Measurements from ENCODE around the gene MPPED2.

MPPED2 gene

DNA sequence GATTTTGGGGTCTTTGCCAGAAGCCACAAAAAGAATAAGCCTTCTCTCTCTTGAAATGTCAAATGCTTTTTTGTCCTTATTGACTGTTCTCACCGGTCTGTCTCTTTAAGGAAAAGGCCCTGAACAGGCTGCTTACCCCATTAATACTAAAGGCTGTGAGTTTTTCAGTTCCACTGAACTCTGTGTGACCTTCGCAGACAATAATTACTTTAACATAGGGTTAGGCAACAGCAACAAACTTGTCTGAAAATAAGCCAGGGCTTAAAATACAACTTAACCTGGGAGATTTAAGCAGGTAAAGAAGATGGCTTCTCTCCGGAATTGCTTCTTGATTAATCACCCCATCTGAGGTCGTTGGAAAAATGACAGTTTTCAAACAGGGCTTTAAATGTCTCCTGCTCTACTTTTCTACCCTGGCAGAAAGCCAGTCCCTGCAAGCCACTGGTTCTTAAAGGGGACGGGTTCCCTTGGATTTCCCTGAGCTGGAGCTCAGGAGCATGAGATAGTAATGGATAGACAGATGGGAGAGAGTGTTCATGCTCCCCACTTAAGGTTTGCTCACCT lies 193.8 kb downstream of the MPPED2 start:
- peak overlapping the region in 4 of 5 donors; percentile 28 to 48 (median 38) for H3K4me3 ChIP-seq (ENCODE audit: low read depth in 1 of 5, low read length in 5 of 5)
- peak overlapping the region in 2 of 5 donors; percentile 12 to 22 for H3K9ac ChIP-seq (ENCODE audit: low read length in 5 of 5)

GRCh38 chr11:30388957-30389356 lies 197.2 kb downstream of the MPPED2 start:
- Histone ChIP-seq H3K27me3 (ENCODE audit: control insufficient read depth in 5 of 5, insufficient read depth in 4 of 5, low read length in 5 of 5) (no peaks in the 10 kb centered on the region), H3K27ac (ENCODE audit: low read depth, low read length) (no peak overlapping the region), H3K36me3 (ENCODE audit: control insufficient read depth in 5 of 5, insufficient read depth in 5 of 5, low read length in 5 of 5) (no peaks in the 10 kb centered on the region), H3K4me3 (ENCODE audit: low read depth in 1 of 5, low read length in 5 of 5) (no peak overlapping the region), H3K4me1 (ENCODE audit: control insufficient read depth in 5 of 5, insufficient read depth in 5 of 5, low read length in 5 of 5) (peaks cover 5 to 13% (median 10%) of the 10 kb centered on the region in 5 donors), H3K9me3 (ENCODE audit: control insufficient read depth in 5 of 5, low read length in 5 of 5) (peaks cover 0 to 2% (median 0%) of the 10 kb centered on the region in 5 donors), H3K9ac (ENCODE audit: low read length in 5 of 5) (no peak overlapping the region)

More for the DNA sequence above, 193.8 kb downstream of the MPPED2 start:
- H3K36me3 ChIP-seq (ENCODE audit: control insufficient read depth in 5 of 5, insufficient read depth in 5 of 5, low read length in 5 of 5) = no peaks in the 10 kb centered on the region
- no peak overlapping the region for H3K27ac ChIP-seq (ENCODE audit: low read depth, low read length)
- peaks cover 0 to 3% (median 0%) of the 10 kb centered on the region in 5 donors for H3K9me3 ChIP-seq (ENCODE audit: control insufficient read depth in 5 of 5, low read length in 5 of 5)
- peaks cover 5 to 13% (median 10%) of the 10 kb centered on the region in 5 donors for H3K4me1 ChIP-seq (ENCODE audit: control insufficient read depth in 5 of 5, insufficient read depth in 5 of 5, low read length in 5 of 5)
- H3K27me3 ChIP-seq (ENCODE audit: control insufficient read depth in 5 of 5, insufficient read depth in 4 of 5, low read length in 5 of 5) = no peaks in the 10 kb centered on the region

DNA sequence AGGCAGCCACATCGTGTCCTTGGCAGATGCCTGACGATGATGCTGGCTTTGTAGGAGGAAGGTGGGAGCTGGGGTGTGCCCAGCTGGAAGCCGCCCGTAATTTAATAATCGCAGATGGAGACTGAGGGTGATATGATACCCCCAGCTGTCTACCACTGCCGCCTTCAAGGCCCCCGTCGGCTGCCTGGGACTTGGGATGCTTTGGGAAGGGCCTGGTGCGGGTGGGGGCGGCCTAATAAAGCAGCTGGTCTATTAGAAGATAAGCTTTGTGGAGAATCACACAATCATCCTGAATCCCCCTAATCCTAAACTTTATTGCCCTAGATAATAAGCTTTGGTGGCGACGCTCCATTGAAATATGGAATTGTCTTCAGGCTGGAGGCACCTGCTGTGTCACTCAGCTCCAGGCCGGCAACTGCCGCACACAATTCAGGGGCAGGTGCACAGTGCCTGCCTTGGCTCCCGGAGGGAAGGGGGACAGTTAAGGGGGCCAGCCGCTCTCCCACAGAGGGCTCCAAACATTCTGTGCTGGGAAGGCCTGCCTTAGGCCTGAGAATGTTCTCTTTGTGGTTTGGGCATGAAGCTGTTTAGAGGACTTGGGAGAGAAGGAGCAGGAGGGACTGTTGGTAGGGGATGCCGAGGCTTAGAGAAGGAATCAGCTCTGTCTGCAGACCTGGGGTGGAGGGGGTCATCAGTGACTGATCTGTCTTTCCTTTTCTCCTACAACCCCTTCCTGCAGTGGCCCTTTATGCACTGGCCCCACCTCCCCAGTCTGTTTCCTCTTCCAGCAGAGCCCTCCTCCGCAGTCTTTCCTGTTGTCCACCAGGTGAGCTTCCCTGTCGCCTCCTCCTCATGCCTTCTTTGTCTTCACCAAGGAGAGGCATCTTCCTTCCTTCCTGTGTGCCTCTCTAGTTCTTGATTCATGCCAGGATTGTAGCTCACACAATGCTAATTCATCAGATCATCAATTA lies 198.0 kb downstream of the MPPED2 start:
- Histone ChIP-seq H3K9me3 (ENCODE audit: control insufficient read depth in 5 of 5, low read length in 5 of 5) (no peaks in the 10 kb centered on the region), H3K27ac (ENCODE audit: low read depth, low read length) (no peak overlapping the region), H3K36me3 (ENCODE audit: control insufficient read depth in 5 of 5, insufficient read depth in 5 of 5, low read length in 5 of 5) (no peaks in the 10 kb centered on the region), H3K4me1 (ENCODE audit: control insufficient read depth in 5 of 5, insufficient read depth in 5 of 5, low read length in 5 of 5) (peaks cover 5 to 13% (median 10%) of the 10 kb centered on the region in 5 donors), H3K9ac (ENCODE audit: low read length in 5 of 5) (no peak overlapping the region), H3K27me3 (ENCODE audit: control insufficient read depth in 5 of 5, insufficient read depth in 4 of 5, low read length in 5 of 5) (no peaks in the 10 kb centered on the region), H3K4me3 (ENCODE audit: low read depth in 1 of 5, low read length in 5 of 5) (no peak overlapping the region)

GRCh38 chr11:30381879-30382278 lies 204.3 kb downstream of the MPPED2 start:
- Histone ChIP-seq H3K4me1 (ENCODE audit: control insufficient read depth in 5 of 5, insufficient read depth in 5 of 5, low read length in 5 of 5) (no peaks in the 10 kb centered on the region), H3K27ac (ENCODE audit: low read depth, low read length) (no peak overlapping the region), H3K9me3 (ENCODE audit: control insufficient read depth in 5 of 5, low read length in 5 of 5) (no peaks in the 10 kb centered on the region), H3K27me3 (ENCODE audit: control insufficient read depth in 5 of 5, insufficient read depth in 4 of 5, low read length in 5 of 5) (no peaks in the 10 kb centered on the region), H3K36me3 (ENCODE audit: control insufficient read depth in 5 of 5, insufficient read depth in 5 of 5, low read length in 5 of 5) (no peaks in the 10 kb centered on the region), H3K9ac (ENCODE audit: low read length in 5 of 5) (no peak overlapping the region), H3K4me3 (ENCODE audit: low read depth in 1 of 5, low read length in 5 of 5) (no peak overlapping the region)

- H3K4me1 ChIP-seq (ENCODE audit: control insufficient read depth in 5 of 5, insufficient read depth in 5 of 5, low read length in 5 of 5) = no peaks in the 10 kb centered on the region
- H3K27ac ChIP-seq (ENCODE audit: low read depth, low read length) = no peak overlapping the region
- H3K9ac ChIP-seq (ENCODE audit: low read length in 5 of 5) = no peak overlapping the region
- no peaks in the 10 kb centered on the region for H3K36me3 ChIP-seq (ENCODE audit: control insufficient read depth in 5 of 5, insufficient read depth in 5 of 5, low read length in 5 of 5)
- no peaks in the 10 kb centered on the region for H3K27me3 ChIP-seq (ENCODE audit: control insufficient read depth in 5 of 5, insufficient read depth in 4 of 5, low read length in 5 of 5)
- H3K4me3 ChIP-seq (ENCODE audit: low read depth in 1 of 5, low read length in 5 of 5) = no peak overlapping the region
- H3K9me3 ChIP-seq (ENCODE audit: control insufficient read depth in 5 of 5, low read length in 5 of 5) = no peaks in the 10 kb centered on the region
Observed at GRCh38 chr11:30380846-30381245, 205.3 kb downstream of the MPPED2 start.

GRCh38 chr11:30377347-30377746 lies 208.8 kb downstream of the MPPED2 start:
- H3K9me3 ChIP-seq (ENCODE audit: control insufficient read depth in 5 of 5, low read length in 5 of 5) = no peaks in the 10 kb centered on the region
- H3K36me3 ChIP-seq (ENCODE audit: control insufficient read depth in 5 of 5, insufficient read depth in 5 of 5, low read length in 5 of 5) = no peaks in the 10 kb centered on the region
- no peaks in the 10 kb centered on the region for H3K27me3 ChIP-seq (ENCODE audit: control insufficient read depth in 5 of 5, insufficient read depth in 4 of 5, low read length in 5 of 5)
- peaks cover 0 to 3% (median 0%) of the 10 kb centered on the region in 5 donors for H3K4me1 ChIP-seq (ENCODE audit: control insufficient read depth in 5 of 5, insufficient read depth in 5 of 5, low read length in 5 of 5)
- no peak overlapping the region for H3K9ac ChIP-seq (ENCODE audit: low read length in 5 of 5)
- H3K27ac ChIP-seq (ENCODE audit: low read depth, low read length) = no peak overlapping the region
- H3K4me3 ChIP-seq (ENCODE audit: low read depth in 1 of 5, low read length in 5 of 5) = no peak overlapping the region

- no peak overlapping the region for H3K4me3 ChIP-seq (ENCODE audit: low read depth in 1 of 5, low read length in 5 of 5)
Observed at GRCh38 chr11:30370164-30370563, 216.0 kb downstream of the MPPED2 start.

GRCh38 chr11:30368394-30368793 lies 217.8 kb downstream of the MPPED2 start:
- peaks cover 0 to 2% (median 0%) of the 10 kb centered on the region in 5 donors for H3K9me3 ChIP-seq (ENCODE audit: control insufficient read depth in 5 of 5, low read length in 5 of 5)
- H3K27me3 ChIP-seq (ENCODE audit: control insufficient read depth in 5 of 5, insufficient read depth in 4 of 5, low read length in 5 of 5) = no peaks in the 10 kb centered on the region
- no peak overlapping the region for H3K9ac ChIP-seq (ENCODE audit: low read length in 5 of 5)
- H3K27ac ChIP-seq (ENCODE audit: low read depth, low read length) = no peak overlapping the region
- no peaks in the 10 kb centered on the region for H3K36me3 ChIP-seq (ENCODE audit: control insufficient read depth in 5 of 5, insufficient read depth in 5 of 5, low read length in 5 of 5)
- no peak overlapping the region for H3K4me3 ChIP-seq (ENCODE audit: low read depth in 1 of 5, low read length in 5 of 5)
- H3K4me1 ChIP-seq (ENCODE audit: control insufficient read depth in 5 of 5, insufficient read depth in 5 of 5, low read length in 5 of 5) = no peaks in the 10 kb centered on the region

More at GRCh38 chr11:30370164-30370563, 216.0 kb downstream of the MPPED2 start:
- Histone ChIP-seq H3K9ac (ENCODE audit: low read length in 5 of 5) (no peak overlapping the region), H3K9me3 (ENCODE audit: control insufficient read depth in 5 of 5, low read length in 5 of 5) (peaks cover 0 to 2% (median 0%) of the 10 kb centered on the region in 5 donors), H3K27ac (ENCODE audit: low read depth, low read length) (no peak overlapping the region), H3K4me1 (ENCODE audit: control insufficient read depth in 5 of 5, insufficient read depth in 5 of 5, low read length in 5 of 5) (peaks cover 0 to 3% (median 0%) of the 10 kb centered on the region in 5 donors), H3K27me3 (ENCODE audit: control insufficient read depth in 5 of 5, insufficient read depth in 4 of 5, low read length in 5 of 5) (no peaks in the 10 kb centered on the region), H3K36me3 (ENCODE audit: control insufficient read depth in 5 of 5, insufficient read depth in 5 of 5, low read length in 5 of 5) (no peaks in the 10 kb centered on the region)

- no peak overlapping the region for H3K27ac ChIP-seq (ENCODE audit: low read depth, low read length)
- H3K36me3 ChIP-seq (ENCODE audit: control insufficient read depth in 5 of 5, insufficient read depth in 5 of 5, low read length in 5 of 5) = no peaks in the 10 kb centered on the region
- no peak overlapping the region for H3K9ac ChIP-seq (ENCODE audit: low read length in 5 of 5)
- peaks cover 0 to 1% (median 0%) of the 10 kb centered on the region in 5 donors for H3K9me3 ChIP-seq (ENCODE audit: control insufficient read depth in 5 of 5, low read length in 5 of 5)
- H3K4me1 ChIP-seq (ENCODE audit: control insufficient read depth in 5 of 5, insufficient read depth in 5 of 5, low read length in 5 of 5) = no peaks in the 10 kb centered on the region
- no peaks in the 10 kb centered on the region for H3K27me3 ChIP-seq (ENCODE audit: control insufficient read depth in 5 of 5, insufficient read depth in 4 of 5, low read length in 5 of 5)
- H3K4me3 ChIP-seq (ENCODE audit: low read depth in 1 of 5, low read length in 5 of 5) = no peak overlapping the region
Observed at GRCh38 chr11:30365793-30366517, 220.2 kb downstream of the MPPED2 start.

All from subcutaneous abdominal adipose tissue (tissue), 5 donors.